Stimulated activated CD8-positive, alpha-beta memory T cell treated with anti-CD3 and anti-CD28 coated beads, Interleukin-7, amount 100 ng/mL, for 1 hour (primary cell): ENCODE data around the gene MANF.

Experiments used
- DNase-seq, 2 donors: peaks; one replicate each; pipeline ENCODE4 v3.0.0-alpha.2; 2020; ENCODE audit warnings: low read depth in 2 of 2

MANF gene

DNA sequence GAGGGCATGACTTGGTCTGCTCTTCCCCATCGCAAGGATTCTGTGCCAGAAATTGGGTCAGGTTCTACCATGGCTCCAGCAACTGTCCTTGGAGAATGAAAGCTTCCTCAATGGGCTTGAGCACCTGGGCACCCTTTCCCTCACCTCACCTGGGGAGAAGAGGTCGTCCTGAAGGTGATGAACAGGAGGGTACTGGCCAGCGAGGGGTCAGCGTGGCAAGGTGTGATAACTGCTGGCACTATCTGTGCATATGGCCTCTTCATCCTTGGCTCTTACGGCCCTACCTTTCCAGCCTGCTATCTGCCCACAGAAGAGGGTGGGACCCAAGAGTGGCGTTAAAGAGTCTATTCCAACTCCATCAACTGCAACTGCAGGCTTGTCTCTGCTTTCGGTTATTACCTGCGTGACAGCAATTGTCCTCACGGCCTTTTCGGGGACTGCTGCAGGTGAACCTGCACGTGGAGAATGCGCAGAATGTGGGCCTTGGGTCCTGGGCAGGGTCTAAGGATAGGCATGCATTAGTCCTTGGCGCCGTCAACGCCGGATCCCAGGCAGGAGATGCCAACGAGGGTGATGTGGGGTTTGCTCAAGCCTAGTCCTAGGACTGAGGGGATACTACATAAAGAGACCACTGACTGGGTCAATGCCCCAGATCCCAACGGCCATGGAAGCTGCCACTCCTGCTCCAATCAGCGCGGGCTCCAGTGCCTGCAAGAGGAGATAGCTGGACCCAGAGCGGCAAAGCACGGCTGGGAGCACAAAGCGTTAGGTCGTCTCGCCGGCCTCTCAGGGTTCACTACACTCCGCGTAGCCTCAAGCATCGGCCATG lies 5.4 kb downstream of the MANF start:
- no peak for DNase-seq

DNA sequence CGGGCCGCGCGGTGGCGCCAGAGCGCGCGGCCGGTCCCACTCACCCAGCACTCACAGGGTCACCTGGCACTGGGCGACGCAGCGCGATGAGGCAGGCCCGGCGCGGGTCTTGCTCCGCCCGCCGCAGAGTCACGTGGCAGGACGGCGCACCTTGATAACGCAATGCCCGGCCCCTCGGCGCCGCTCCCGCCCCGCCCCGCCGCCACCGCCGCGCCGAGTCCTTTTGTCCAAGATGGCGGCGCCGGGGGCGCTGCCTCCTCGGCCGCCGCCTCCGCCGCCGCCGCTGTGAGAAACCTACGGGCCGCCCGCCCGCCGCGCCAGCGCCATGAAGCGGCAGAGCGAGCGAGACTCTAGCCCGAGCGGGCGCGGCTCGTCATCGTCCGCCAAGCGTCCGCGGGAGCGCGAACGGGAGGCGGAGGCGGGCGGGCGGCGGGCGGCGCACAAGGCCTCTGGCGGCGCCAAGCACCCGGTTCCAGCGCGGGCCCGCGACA lies 6.0 kb downstream of the MANF start, which contains the start of gene RBM15B:
Gene RBM15B (plus strand): TSS at position 211 of the 491 bp plus-strand sequence. CDS start 115 bp downstream, at position 326.
- DNase-seq: peak; percentile 93 to 97

DNA sequence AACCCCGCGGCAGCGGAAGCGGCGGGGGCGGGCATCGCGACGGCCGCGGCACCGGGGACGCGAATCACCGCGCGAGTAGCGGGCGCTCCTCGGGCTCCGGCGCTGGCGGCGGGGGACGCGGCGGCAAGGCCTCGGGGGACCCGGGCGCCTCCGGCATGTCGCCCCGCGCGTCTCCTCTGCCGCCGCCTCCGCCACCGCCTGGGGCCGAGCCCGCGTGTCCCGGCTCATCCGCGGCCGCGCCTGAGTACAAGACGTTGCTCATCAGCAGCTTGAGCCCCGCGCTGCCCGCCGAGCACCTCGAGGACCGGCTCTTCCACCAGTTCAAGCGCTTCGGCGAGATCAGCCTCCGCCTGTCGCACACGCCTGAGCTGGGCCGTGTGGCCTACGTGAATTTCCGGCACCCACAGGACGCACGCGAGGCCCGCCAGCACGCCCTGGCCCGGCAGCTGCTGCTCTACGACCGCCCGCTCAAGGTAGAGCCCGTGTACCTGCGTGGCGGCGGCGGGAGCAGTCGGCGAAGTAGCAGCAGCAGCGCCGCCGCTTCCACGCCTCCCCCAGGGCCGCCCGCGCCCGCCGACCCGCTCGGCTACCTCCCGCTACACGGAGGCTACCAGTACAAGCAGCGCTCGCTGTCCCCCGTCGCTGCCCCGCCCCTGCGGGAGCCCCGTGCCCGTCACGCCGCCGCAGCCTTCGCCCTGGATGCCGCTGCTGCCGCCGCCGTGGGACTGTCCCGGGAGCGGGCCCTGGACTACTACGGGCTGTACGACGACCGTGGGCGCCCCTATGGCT lies 6.7 kb downstream of the MANF start:
- DNase-seq: no peak

DNA sequence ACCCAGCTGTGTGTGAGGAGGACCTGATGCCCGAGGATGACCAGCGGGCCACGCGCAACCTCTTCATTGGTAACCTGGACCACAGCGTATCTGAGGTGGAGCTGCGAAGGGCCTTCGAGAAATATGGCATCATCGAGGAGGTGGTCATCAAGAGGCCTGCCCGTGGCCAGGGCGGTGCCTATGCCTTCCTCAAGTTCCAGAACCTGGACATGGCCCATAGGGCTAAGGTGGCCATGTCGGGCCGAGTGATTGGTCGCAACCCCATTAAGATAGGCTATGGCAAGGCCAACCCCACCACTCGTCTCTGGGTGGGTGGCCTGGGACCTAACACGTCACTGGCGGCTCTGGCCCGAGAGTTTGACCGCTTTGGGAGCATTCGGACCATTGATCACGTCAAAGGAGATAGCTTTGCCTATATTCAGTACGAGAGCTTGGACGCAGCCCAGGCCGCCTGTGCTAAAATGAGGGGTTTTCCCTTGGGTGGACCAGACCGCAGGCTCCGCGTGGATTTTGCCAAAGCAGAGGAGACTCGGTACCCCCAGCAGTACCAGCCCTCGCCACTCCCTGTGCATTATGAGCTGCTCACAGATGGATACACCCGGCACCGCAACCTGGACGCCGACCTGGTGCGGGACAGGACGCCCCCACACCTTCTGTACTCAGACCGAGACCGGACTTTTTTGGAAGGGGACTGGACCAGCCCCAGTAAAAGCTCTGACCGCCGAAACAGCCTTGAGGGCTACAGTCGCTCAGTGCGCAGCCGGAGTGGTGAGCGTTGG lies 7.5 kb downstream of the MANF start:
- no peak for DNase-seq

DNA sequence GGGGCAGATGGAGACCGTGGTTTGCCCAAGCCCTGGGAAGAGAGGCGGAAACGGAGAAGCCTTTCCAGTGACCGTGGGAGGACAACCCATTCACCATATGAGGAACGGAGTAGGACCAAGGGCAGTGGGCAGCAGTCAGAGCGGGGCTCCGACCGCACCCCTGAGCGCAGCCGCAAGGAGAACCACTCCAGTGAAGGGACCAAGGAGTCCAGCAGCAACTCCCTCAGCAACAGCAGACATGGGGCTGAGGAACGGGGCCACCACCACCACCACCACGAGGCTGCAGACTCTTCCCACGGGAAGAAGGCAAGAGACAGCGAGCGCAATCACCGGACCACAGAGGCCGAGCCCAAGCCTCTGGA lies 8.0 kb downstream of the MANF start:
- no peak for DNase-seq

DNA sequence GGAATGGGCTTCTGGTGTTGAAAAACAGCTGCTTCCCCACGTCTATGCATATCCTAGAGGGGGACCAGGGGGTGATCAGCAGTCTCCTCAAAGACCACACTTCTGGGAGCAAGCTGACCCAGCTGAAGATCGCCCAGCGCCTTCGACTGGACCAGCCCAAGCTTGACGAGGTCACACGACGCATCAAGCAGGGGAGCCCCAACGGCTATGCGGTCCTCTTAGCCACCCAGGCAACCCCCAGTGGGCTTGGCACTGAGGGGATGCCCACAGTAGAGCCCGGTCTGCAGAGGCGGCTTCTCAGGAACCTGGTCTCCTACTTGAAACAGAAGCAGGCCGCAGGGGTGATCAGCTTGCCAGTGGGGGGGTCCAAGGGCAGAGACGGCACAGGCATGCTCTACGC lies 8.5 kb downstream of the MANF start:
- DNase-seq: no peak

DNA sequence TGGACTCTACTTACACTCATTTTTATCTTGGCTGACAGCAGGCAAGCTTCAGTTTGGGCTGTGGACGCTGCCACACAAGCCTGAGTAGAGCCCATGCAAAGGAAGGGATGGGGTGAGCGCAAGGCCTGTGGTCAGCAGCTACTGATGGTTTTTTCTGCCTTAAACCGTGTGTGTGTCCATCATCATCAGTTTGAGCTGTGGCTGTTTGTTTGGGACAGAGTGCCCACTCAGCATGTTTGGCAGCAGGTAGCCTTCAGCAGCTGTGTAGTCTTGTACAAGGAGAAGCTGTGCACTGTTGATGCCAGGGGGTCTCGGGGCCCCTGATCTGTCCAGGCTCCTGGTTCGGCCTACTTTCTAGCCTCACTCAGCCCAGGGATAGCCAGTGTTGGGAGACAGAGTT lies 9.4 kb downstream of the MANF start:
- DNase-seq: no peak

DNA sequence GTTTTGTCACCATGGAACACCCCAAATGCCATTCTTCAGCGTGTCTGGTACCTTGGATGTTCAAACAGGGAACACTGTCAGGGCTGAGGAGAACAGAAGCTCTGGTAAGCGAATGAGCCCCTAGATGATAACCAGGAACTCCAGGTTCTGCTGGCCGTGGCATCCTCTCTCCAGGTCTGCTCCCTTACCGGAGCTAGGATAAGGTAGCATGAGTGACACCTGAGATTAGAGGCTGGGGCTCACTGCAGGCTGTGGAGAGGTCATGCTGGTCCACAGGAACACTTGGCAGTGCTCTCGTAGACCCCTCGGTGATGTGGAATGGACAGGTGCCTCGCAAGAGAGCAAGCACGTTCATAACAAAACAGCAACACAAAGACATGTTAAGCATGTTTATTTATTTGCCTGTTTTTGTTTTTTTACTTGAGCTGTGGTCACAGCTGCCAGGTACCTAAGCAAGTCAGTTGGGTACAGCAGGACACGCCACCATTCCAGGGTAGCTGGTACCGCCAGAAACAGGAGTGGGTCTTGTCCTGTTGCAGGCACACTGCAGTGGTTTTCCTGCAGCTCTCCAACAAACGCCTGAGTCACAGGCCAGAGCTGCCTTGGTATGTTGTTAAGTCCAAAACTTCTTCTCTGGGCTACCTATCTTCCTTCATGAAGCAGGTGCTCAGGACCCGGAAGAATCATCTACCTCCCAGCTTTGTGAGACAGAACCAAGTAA lies 10.6 kb downstream of the MANF start:
- DNase-seq: no peak

DNA sequence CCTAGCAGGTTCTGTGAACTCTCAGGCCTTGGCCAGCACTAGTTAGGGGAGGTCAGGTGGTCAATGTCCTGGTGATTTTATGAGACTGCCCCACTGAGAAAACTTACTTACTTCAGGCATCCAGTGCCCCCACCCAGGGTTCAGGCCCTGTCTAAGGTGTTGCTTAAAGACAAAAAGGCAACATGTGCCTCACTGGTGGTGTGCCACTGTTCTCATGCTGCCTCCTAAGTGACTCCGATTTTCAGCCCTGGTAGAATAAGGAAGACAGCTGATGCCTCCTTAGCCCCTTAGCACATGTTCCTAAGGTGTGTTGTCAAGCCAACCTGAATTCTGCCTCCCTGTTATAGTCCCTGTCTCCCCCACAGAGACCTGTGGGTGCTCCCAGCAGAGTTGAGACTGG lies 11.3 kb downstream of the MANF start:
- no peak for DNase-seq

DNA sequence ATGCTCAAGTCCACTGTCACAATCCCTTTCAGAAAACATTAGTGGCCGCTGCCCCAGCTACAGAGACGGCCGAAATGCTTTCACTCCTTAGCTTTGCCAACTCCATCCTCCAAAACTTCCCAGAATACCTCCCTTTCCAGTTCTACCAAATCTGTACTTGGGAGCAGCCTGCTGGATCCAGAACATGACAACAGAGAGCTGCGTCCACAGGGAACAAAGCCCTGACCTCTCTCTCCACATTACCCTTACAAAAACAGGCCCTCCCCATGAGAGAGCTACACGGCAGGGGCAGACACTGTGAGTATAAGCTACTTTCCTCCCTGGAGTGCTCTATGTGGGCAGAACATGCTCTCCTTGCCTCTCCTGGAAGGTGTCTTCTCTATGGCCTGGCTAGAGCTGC lies 12.3 kb downstream of the MANF start:
- DNase-seq: no peak

DNA sequence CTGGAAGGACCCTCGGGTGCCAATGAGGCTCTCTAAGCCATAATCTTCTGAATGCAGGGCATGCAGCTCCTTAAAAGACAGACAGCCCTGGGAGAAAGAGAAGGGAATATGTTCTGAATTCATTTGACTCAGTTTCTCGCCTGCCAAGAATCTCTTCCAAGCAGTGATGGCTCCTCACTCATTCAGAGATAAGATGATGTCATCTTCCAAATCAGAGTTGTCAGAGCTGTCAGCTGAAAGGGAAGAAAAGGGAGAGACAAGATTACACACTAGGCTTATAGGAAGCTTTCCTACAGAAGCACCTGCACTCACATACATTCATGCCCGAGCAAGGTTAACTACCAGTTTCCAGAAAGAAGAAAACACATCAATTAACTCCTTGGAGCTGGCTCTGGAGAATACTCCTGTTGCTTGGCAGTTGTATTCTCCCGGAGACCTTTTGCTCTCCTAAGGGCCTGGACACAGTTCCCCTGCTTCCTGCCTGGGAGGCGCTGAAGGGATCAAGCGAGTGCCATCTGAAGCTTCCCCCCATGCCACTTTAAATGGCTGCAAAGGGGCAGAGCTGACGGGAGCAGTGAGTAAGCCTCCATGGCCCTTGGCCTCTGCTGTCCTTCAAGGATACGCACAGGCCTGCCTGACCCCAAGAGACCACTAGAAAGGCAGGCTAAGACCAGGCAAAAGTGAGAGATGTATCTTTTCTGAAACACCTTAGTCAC lies 13.7 kb downstream of the MANF start:
- no peak for DNase-seq

DNA sequence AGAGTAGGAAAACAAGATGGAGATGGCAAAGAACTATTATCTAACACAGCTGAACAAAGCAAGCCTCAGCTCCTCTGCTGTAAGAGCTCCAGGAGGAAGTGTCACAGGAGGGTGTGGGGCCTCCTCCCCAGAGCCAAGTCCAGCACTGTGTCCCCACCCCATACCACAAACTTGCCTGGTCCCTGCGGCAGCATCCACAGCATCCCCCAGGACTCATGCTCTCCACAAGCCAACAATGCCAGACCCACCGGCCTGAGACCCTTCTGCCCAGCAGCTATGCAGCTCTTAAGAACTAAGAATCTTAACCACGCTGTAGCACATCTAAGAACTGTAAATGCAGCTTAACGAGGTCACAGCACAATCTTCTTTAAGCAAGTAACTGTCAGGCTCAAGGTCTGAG lies 15.1 kb downstream of the MANF start:
- DNase-seq: no peak

DNA sequence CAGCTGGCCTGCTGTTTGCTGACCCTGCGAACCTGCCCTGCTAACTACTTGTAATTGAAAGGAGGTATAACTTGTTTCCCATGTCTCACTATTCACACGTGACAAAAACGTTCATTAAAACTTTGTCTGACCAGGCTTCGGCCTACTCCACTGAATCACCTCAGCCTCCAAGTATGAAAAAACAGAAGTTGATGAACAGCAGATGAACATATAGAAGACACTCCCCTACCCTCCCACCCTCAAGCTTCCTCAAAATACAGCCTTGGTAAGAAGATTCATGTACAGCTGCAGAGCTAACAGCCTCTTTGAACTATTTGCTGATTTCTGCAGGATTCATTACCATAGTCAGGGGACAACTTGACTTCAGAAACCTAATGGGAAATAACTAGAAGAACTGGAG lies 16.6 kb downstream of the MANF start:
- DNase-seq: no peak

DNA sequence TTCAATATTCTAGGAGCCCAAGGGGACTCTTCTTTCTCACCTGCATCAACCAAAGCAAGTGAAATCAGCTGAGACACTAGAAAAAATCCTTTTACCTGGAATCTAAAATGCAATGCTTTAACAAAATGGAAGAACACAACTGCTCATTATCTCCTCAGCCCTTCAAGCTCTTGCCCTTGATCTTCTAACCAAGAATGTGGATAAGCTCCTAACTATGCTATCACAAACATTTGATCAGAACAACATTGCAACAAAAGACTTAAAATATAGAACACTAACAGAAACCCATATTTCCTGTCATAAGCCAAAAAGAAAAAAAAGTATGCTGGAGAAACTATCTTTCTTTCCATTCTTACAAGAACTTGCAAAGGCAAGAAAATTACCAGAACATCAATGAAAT lies 18.6 kb downstream of the MANF start:
- DNase-seq: no peak

DNA sequence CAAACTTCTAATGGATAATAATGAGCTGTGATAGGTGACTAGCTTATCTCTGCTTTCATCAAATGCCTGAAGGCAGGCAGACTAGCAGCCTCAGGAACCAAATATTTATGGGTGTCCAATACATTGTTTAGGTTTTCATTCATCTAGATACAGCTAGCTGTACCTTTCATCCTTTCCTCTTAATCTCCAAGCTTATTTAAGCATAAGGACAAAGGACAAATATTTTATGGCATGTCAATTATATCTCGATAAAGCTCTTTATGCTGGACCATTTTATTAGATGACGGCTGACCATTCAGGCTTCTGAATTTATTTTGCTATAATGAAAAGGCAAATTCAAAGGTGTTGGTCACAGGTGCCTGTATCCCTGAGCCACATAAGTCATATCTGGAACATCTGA lies 22.9 kb downstream of the MANF start:
- DNase-seq: no peak

DNA sequence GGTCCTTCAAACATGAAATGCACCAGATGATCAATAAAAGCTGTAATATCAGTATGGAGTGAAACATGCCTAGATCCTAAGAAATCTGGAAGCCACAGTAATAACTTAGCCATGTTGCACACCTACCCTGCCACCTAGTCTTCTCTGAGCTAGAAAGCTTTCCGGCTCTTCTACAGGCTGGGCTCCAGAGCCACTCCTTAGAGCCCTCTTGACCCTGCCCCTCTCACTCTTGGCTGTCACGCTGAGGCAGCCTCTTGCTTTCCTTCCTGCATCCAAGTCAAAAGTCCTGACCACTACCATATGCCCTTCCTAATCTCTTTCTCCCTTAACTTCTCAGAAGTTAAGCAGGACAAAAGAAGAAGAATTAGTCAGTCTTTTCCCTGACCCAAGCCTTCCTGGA lies 23.7 kb downstream of the MANF start:
- no peak for DNase-seq

DNA sequence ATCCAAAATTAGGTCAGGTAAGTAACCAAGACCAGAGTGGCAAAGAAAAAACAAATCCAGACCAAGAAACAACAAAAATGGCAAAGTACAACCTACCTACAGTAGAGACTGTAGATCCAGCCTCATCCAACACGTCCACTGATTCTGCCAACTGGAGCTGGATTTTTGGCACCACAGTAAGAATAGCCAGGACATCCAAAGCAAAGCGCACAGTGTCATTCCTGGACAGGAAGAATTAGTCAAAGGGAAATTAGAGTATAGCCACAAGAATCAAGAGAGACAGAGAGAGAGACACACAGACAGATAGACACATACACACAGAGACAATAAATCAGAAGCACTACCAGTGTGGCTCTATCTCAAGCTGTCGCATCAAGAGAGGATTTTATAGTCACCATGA lies 37.1 kb downstream of the MANF start:
- no peak for DNase-seq

DNA sequence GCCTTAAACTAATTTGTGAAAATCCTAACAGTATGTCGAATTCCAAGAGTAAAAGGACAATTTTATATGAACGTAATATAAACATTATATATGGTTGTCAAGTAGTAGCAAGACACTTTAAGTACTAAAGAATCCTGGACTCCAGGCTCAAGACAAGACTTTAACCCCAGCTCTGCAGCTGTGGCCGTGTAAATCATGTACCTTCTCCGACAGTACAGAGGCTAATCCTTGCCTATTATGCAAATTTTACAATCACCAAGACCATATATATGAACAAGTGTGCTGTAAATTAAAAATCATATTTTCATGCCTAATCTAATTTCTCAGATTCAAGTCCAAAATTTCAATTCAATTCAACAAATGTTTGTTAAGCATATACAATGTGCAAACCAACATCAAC lies 41.8 kb downstream of the MANF start:
- DNase-seq: no peak

DNA sequence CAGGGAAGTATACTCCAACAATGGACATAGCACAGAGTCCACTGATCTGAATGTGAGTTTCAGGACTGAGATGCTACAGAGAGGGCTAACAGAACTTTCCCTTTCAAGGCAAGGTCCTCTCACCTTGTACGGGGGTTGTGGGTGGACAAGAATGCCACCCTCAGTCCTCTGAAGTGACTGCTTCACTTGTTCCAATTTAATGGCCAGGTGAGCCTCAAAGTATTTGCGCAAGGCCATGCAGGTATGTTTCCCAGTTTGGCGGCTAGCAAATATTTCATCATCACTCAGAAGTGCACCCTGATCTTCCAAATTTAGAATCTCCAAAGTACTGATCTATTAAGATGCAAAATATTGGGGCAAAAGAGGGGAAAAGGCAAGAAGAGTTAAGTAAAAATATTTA lies 44.0 kb downstream of the MANF start:
- DNase-seq: no peak

DNA sequence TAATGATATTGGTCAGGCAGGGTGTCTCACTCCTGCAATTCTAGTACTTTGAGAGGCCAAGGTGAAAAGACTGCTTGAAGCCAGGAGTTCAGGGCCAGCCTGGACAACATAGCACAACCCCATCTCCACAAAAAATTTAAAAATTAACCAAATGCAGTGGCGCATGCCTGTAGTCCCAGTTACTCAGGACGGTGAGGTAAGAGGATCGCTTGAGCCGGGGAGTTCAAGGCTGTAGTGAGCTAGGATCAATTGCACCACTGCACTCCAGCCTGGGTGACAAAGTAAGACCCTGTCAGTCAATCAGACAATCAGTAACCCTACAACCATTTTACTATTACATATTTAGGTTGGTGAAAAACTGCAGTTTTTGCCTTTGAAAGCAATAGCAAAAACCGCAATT lies 49.0 kb downstream of the MANF start:
- DNase-seq: no peak

DNA sequence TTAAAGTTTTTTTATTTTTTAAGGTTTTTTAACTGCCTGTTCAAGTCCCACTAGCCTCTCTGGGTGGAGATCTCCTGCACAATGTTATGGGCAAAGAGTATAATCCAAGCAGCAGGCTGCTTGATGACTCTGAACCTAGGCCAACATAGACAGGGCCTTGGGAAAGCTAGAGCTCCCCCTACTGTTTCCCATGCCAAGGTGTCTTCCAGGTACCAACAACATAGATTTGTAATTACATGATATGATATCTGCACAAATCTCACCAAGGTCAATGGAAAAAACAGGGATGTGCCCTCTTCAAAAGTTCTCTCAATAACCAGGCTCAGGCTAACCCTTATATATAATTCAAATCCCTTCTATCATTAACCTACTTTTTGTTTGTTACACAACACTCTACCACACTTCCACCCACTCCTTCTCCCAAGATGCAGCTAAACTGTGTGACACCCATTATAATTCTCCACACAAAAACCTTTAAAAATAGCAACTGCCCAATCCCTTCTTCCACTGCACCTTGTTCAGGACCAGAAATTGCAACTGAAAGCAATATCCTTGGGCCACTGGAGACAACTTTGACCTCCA lies 49.7 kb downstream of the MANF start:
- peak; percentile 4 to 19 for DNase-seq
